Adrenal gland (tissue), 5 donors: ENCODE measurements around the gene FLRT1.

Source experiments
- POLR2A ChIP-seq, 2 donors: fragments of 450-650 bp; IDR thresholded peaks; one replicate each; pipeline ENCODE4 v1.6.1; 2017; ENCODE audit warnings: antibody characterized with exemption in 2 of 2, mild to moderate bottlenecking in 2 of 2, moderate library complexity in 1 of 2
- TF ChIP-seq, protein P1 (sequence below), 6 experiments: fragments of 450-650 bp in 4 of 6; fragments of 200-600 bp in 2 of 6; sonication (generic) in 1 of 6; IDR thresholded peaks; 1 replicate in 5 of 6; 2 replicates in 1 of 6; pipeline versions ENCODE4 v1.5.1 to v1.8.0; 2016 to 2021; ENCODE audit warnings: antibody characterized with exemption in 6 of 6, mild to moderate bottlenecking in 2 of 6, moderate library complexity in 1 of 6
- donor health status: DM: no; HTN: no; CAD: no.

DNA sequence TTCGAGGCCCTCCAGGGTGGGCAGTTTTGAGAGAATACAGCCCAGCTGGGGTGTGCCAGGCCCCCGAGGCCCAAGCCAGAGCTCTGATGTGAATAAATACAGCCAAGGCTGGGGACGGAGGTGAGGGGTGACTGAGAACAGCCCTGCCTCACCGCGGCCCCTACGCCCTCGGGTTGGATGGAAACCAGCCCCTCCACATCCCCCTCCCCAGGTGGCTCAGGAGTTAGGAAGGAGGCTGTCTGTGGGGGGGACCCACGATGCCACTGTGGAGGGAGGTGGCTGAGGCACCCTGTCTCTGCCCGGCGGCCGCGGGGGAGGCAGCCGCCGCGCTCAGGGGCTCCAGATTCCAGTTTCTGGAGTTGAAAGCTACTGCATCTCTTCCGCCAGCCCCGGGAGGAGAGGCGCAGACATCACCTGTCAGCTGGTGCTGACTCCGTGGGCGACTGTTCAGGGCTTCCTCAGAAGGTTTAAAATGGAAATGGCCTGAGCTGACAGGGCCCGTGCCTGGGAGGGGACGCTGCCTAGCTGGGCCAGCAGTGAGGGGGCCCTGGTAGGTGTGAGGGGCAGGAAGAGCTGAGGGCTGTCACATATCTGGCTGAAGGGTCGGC, 1.4 kb downstream of the FLRT1 start:
- TF ChIP-seq, protein P1, sequence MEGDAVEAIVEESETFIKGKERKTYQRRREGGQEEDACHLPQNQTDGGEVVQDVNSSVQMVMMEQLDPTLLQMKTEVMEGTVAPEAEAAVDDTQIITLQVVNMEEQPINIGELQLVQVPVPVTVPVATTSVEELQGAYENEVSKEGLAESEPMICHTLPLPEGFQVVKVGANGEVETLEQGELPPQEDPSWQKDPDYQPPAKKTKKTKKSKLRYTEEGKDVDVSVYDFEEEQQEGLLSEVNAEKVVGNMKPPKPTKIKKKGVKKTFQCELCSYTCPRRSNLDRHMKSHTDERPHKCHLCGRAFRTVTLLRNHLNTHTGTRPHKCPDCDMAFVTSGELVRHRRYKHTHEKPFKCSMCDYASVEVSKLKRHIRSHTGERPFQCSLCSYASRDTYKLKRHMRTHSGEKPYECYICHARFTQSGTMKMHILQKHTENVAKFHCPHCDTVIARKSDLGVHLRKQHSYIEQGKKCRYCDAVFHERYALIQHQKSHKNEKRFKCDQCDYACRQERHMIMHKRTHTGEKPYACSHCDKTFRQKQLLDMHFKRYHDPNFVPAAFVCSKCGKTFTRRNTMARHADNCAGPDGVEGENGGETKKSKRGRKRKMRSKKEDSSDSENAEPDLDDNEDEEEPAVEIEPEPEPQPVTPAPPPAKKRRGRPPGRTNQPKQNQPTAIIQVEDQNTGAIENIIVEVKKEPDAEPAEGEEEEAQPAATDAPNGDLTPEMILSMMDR (IDR thresholded peaks at IDR 0.05): no peak
- TF ChIP-seq POLR2A (IDR thresholded peaks at IDR 0.05): no peak
